Measurements from ENCODE around the gene BCO2. TPM values are rescaled to one million over a fixed set of nuclear protein-coding genes. Genes with fewer than 3 reads are reported as not detected.

Gene BCO2
- total and polyA plus RNA-seq, 10 of the 15 experiments (the other 5 are each of a cell fraction or from before 2014, with no cell fraction given), result 0.29 to 1.0 (median 0.57) TPM

GRCh38 chr11:112172362-112172994, 2.8 kb upstream of the BCO2 start (continued):
- TF ChIP-seq, protein P1, sequence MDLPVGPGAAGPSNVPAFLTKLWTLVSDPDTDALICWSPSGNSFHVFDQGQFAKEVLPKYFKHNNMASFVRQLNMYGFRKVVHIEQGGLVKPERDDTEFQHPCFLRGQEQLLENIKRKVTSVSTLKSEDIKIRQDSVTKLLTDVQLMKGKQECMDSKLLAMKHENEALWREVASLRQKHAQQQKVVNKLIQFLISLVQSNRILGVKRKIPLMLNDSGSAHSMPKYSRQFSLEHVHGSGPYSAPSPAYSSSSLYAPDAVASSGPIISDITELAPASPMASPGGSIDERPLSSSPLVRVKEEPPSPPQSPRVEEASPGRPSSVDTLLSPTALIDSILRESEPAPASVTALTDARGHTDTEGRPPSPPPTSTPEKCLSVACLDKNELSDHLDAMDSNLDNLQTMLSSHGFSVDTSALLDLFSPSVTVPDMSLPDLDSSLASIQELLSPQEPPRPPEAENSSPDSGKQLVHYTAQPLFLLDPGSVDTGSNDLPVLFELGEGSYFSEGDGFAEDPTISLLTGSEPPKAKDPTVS (IDR thresholded peaks at IDR 0.05; ENCODE audit: low read depth, low read length), result no peak
- TF ChIP-seq PAX8 (IDR thresholded peaks at IDR 0.05) (no peak), YY1 (IDR thresholded peaks at IDR 0.05; ENCODE audit: low read depth, low read length) (no peak), ZNF274 (IDR thresholded peaks at IDR 0.05; ENCODE audit: insufficient read depth, insufficient read length) (no peak), RCOR1 (conservative IDR thresholded peaks at IDR 0.05; ENCODE audit: low read depth, low read length) (no peak), BHLHE40 (IDR thresholded peaks at IDR 0.05; ENCODE audit: borderline replicate concordance in 1 of 2, low read depth in 2 of 2, low read length in 1 of 2) (peak; percentile 89 to 90), CEBPB (IDR thresholded peaks at IDR 0.05; ENCODE audit: borderline replicate concordance in 1 of 2, low read depth in 2 of 2, low read length in 2 of 2) (peak in 1 of 2 experiments; percentile 82; a peak in 1 of 4 replicates), SIX5 (IDR thresholded peaks at IDR 0.05; ENCODE audit: low read depth, low read length, severe bottlenecking) (no peak), BMI1 (IDR thresholded peaks at IDR 0.05; ENCODE audit: borderline replicate concordance) (no peak), RAD21 (IDR thresholded peaks at IDR 0.05; ENCODE audit: insufficient read depth, low read depth, low read length) (no peak), NFIC (IDR thresholded peaks at IDR 0.05; ENCODE audit: low read depth, low read length) (peak; percentile 100), DPF2 (IDR thresholded peaks at IDR 0.05) (0 out of 2 replicates have a peak, but pooled peaks have one; percentile 41), PRDM15 (CRISPR knock-in tag; IDR thresholded peaks at IDR 0.05) (no peak), SMAD5 (IDR thresholded peaks at IDR 0.05; ENCODE audit: low read depth) (no peak)
- TF ChIP-seq, protein P2, sequence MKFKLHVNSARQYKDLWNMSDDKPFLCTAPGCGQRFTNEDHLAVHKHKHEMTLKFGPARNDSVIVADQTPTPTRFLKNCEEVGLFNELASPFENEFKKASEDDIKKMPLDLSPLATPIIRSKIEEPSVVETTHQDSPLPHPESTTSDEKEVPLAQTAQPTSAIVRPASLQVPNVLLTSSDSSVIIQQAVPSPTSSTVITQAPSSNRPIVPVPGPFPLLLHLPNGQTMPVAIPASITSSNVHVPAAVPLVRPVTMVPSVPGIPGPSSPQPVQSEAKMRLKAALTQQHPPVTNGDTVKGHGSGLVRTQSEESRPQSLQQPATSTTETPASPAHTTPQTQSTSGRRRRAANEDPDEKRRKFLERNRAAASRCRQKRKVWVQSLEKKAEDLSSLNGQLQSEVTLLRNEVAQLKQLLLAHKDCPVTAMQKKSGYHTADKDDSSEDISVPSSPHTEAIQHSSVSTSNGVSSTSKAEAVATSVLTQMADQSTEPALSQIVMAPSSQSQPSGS (IDR thresholded peaks at IDR 0.05; ENCODE audit: low read length), result peak; percentile 99
- TF ChIP-seq, protein P3, sequence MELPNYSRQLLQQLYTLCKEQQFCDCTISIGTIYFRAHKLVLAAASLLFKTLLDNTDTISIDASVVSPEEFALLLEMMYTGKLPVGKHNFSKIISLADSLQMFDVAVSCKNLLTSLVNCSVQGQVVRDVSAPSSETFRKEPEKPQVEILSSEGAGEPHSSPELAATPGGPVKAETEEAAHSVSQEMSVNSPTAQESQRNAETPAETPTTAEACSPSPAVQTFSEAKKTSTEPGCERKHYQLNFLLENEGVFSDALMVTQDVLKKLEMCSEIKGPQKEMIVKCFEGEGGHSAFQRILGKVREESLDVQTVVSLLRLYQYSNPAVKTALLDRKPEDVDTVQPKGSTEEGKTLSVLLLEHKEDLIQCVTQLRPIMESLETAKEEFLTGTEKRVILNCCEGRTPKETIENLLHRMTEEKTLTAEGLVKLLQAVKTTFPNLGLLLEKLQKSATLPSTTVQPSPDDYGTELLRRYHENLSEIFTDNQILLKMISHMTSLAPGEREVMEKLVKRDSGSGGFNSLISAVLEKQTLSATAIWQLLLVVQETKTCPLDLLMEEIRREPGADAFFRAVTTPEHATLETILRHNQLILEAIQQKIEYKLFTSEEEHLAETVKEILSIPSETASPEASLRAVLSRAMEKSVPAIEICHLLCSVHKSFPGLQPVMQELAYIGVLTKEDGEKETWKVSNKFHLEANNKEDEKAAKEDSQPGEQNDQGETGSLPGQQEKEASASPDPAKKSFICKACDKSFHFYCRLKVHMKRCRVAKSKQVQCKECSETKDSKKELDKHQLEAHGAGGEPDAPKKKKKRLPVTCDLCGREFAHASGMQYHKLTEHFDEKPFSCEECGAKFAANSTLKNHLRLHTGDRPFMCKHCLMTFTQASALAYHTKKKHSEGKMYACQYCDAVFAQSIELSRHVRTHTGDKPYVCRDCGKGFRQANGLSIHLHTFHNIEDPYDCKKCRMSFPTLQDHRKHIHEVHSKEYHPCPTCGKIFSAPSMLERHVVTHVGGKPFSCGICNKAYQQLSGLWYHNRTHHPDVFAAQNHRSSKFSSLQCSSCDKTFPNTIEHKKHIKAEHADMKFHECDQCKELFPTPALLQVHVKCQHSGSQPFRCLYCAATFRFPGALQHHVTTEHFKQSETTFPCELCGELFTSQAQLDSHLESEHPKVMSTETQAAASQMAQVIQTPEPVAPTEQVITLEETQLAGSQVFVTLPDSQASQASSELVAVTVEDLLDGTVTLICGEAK (IDR thresholded peaks at IDR 0.05; ENCODE audit: borderline replicate concordance), result no peak

Measured in GM12878 (cell line).